Brain pericyte (primary cell): ENCODE data around the gene TNRC6A.
"Not testable (repeated sequence)": the region's sequence is repeated elsewhere in the genome, so short reads cannot be mapped to it uniquely, and the experiment has no call there.

Source experiments
- DNase-seq: peaks from one replicate; pipeline ENCODE4 v3.0.0-alpha.2; 2012; ENCODE audit warnings: low read depth, low spot score

Gene TNRC6A

GRCh38 chr16:24815021-24815420 lies 85.6 kb downstream of the TNRC6A start:
- no peak for DNase-seq

DNA sequence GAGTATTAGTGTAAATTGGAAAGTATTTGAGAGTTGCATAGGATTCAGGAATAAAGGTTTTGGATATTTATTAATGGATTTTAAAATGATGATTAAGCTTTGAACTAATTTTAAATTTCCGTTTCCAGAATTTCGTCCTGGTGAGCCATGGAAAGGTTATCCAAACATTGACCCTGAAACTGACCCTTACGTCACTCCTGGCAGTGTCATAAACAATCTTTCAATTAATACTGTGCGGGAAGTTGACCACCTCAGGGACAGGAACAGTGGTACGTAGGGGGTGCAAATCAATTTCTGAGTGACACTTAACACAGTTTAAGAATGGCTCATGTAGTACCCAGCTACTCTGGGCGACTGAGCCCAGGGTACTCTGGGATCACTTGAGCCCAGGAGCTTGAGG lies 87.2 kb downstream of the TNRC6A start:
- no peak for DNase-seq

DNA sequence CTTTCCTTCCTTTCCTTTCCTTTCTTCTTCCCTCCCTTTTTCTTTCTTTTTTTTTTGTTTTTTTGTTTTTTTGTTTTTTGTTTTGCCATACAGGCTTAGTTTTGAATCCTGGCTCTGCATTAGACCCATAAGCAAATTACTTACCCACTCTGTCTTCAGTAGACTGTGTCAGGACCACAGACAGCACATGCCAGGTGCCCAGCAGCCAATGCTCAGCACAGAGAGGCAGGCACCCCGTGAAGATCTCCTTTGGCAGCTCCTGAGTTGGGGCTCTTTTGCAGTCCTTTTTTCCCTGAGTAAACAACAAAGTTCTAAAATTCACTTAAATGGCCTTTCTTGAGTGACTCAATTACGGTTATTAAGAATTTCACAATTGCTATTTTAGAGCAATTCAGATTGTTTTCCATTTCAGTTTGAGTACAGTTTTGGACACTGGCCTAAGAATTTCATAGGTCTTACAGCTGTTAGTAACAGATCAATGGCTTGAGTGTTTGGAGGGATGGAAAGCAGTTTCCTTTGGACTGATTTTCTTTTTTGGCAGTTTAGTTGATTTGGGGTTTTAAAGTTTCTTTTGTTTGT lies 90.1 kb downstream of the TNRC6A start:
- no peak for DNase-seq

DNA sequence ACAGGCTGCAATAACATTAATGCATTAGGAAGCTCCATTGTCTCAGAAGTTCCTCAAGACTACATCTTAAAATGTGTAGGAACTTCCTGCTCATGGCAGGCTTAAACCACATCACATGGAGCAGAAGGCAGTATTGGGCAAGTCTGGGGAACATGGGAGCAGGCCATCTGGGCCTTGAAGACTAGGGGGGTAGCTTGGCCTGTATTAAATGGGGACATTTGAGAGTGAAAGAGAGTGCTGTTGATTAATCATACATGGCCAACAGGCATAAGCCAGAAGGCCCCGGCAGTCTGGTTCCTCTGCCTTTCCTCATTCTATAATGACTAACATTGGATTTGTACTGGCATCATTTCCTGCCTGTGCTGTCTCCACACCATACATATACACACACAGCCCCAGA lies 91.1 kb downstream of the TNRC6A start:
- no peak for DNase-seq

DNA sequence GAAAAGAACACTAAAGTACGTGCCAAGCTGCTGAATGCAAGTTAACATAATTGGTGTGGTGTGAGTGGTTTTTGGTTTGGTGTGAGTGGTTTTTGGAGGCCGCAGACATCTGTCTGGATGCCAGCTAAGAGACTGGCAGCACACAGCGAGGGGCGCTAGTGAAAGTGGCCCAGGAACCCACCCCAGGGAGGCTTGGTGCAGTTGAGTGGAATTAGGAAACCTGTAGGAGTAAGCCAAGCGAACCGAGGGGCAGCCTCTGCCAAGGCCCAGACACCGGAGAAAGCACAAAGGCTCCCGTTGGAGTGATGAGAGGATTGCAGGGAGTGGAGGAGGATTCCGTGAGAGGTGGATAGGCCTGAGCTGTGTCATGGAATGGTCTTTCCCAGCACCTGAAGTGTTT lies 91.7 kb downstream of the TNRC6A start:
- DNase-seq: no peak

DNA sequence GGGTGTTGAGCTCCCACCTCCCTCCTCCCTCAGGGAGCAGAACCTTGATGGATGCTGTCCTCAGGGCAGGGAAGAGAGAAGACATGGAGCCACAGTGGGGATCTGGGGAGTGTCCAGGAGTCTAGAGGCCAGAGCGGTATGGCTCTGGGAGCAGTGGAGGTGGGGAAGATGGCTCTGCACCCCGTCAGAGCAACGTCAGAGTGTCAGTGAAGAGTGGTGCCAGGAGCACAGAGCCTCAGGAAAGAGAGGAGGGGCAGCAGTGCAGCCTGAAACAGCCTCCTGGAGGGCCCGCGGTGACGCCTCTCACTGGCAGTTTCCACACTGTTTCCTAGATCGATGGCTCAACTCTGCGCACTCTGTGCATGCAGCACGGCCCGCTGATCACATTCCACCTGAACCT lies 93.1 kb downstream of the TNRC6A start:
- no peak for DNase-seq

- no peak for DNase-seq
These were observed 93.5 kb downstream of the TNRC6A start for GRCh38 chr16:24822974-24823373.

GRCh38 chr16:24825696-24826095 lies 96.2 kb downstream of the TNRC6A start:
- no peak for DNase-seq

DNA sequence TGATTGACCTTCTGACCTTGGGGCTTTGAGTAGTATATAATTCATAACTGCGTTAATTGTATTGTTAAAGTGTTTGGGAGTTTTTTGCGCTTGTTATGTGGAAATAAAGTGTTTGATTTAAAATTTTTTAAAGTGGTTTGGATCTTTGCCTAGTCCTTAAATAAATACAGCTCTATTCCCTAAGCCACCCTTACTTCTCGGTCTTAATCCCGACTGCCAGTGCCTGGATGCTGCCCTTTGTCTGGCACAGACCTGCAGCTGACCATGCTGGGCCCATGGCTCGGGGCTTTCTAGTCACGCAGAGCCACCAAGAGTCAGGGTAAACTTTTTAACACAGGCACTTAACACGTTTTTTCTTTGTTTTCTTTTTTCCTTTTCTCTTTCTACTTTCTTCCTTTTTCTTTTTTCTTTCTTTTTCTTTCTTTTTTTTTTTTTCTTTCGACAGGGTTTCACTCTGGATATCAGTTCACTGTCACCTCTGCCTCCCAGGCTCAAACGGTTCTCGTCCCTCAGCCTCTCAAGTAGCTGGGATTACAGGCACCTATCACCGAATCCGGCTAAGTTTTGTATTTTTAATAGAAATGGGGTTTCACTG lies 96.7 kb downstream of the TNRC6A start:
- no peak for DNase-seq

- DNase-seq: no peak
These were observed 97.5 kb downstream of the TNRC6A start for GRCh38 chr16:24826817-24827566.

GRCh38 chr16:24829153-24829552 lies 99.7 kb downstream of the TNRC6A start:
- no peak for DNase-seq

GRCh38 chr16:24833352-24833751 lies 103.9 kb downstream of the TNRC6A start:
- DNase-seq: no peak

DNA sequence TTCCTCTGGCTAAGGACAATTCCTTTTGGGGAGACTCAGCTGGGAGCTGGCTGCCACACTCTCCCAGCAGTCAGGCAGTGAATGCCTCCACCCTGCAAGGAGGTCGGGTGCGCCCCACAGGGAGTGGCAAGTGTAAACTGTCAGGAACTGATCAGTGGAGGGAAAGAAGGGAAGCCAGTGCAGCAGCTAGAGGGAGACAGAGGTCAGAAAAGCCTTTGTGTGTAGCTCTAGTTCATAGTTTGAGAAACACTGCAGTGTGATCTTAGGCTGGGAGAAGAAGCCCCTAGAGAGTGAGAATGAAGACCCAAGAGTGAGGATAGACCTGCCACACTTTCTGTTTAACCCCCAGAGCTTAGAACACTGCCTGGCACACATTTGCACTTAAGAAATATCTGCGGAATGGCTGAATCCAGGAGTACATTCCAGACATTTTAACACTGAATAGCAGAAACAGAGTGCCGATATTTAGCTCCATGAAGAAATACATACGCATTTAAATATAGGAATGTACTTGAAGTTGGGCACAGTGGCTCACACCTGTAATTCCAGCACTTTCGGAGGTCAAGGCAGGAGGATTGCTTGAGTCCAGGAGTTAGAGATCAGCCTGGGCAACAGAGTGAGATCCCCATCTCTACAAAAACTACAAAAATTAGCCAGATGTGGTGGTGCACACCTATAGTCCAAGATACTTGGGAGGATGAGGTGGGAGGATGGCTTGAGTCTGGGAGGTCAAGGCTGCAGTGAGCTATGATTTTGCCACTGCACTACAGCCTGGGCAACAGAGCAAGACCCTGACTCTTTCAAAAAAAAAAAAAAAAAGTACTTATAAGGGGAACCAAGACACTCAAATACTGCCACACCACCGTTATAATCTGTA lies 105.2 kb downstream of the TNRC6A start:
- DNase-seq: no peak

DNA sequence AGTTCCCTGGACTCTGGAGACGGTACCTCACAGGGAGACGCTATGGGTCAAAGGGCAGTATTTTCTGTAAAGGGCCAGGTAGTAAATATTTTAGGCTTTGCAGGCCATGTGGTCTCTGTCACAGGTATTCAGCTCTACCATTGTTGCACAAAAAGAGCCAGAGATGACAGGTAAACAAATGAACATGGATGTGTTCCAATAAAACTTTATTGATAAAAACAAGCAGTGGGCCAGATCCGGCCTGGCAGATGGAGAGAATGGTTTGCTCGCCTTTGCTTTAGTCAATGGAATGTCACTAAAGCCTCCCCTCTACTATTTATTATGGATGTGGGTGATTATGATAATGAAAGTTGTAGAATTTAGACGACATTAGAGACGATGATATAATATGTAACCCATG lies 107.4 kb downstream of the TNRC6A start:
- DNase-seq: no peak

DNA sequence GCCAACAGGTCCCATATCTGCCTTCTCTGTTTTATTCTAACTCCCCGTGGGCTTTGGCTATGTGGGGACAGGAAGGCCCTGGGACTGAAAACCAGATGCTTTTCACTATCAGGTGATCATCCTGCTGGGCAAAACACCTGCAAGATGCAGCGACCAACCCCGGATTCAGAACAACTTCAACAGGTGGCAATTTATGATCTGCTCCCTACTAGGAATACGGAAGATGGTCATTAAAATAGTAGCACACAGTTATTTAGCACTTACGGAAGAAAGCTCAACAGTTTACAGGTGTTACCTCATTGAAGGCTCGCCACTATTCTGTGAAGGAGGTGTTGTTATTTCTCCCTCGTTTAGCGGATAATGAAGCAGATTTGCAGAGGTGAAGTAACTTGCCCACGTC lies 108.5 kb downstream of the TNRC6A start:
- no peak for DNase-seq

DNA sequence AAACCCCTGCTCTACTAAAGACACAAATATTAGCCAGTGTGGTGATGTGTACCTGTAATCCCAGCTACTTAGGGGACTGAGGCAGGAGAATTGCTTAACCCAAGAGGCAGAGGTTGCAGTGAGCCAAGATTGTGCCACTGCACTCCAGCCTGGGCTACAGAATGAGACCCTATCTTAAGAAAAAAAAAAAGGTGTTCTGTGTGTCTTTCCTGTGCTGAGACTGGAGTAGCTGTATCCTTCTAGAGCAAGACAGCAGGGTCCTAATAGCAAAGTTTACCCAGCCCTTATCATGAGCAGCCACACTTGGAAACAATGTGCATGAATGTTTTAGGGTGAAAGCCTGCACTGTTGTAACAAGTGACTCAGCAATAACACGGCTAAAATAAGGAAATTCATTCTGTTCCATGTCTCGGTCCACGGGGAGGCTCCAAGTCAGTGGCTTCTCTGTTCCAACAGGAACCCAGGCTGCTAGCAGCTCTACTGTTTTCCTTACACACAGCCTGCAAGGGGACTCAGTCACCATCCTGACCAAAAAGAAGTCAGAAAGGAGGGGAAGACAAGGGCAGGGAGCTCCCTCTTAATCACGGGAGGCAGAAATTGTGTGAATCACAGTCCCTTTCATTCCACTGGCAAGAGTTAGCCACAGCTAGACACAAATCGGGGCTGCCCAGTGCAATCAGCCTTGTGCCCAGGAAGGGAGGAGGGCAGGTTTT lies 109.3 kb downstream of the TNRC6A start:
- DNase-seq: no peak

GRCh38 chr16:24839347-24839972 lies 110.0 kb downstream of the TNRC6A start:
- DNase-seq: no peak

DNA sequence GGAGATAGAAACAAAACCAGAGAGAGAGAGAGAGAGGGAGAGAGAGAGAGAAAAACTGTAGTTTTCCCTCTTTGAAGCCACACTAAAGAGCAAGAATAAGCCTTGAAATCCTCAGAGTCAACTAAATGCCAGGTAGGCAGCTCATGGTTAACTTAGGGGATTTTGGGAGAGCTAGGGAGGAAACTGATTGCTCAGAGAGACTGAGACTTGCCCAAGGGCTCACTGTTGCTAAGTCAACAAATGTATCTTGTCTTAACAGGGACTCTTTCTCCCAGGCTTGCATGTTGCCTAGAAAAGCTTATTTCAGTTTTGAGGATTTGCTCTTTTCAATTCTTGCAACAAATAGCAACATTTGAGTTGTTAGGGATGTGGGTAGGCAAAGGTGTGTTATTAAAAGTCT lies 111.8 kb downstream of the TNRC6A start:
- DNase-seq: no peak

GRCh38 chr16:24844101-24845030 lies 114.9 kb downstream of the TNRC6A start:
- DNase-seq: no peak

DNA sequence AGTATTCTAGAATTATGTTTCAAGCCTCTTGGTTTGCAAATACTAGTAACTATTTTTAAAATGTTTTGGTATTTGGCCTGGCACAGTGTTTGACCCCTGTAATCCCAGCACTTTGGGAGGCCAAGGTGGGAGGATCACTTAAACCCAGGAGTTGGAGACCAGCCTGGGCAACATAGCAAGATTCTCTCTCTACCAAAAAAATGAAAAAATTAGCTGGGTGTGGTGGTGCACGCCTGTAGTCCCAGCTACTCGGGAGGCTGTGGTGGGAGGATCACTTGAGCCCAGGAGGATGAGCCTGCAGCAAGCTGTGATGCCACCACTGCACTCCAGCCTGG lies 115.5 kb downstream of the TNRC6A start:
- DNase-seq: not testable (repeated sequence)
